NCI-H345 treated with DMSO at 0.1 percent for 48 hours (cell line): ENCODE data around the gene ENPEP.
A peak's percentile ranks its signal among the peaks of the same experiment; 100 is the strongest.
"Not testable (repeated sequence)": the region's sequence is repeated elsewhere in the genome, so short reads cannot be mapped to it uniquely, and the experiment has no call there.

Experiments used
- DNase-seq: peaks from one replicate; lab custom pipeline; 2025; ENCODE audit not compliant: unreplicated experiment; lab: John Stamatoyannopoulos, UW

ENPEP gene

DNA sequence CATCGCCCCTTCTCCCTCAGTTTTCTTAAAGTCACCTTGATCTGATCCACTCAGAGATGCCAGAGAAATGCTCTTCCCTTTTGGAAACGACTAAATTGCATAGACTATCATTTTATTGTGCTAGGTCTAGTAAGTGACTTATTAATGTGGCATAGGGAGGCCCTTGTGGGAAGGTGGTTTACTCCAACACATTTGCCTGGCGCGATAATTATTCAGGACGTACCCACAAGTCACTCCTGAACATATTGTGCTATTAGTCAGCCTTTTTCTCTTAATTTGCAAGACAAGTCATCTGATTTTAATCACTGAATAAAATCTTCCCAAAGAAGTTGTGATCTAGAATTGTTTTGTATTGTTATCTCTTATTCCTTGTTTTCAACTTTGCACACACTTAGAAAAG, 7.6 kb downstream of the ENPEP start:
- no peak for DNase-seq

- no peak for DNase-seq
Observed at GRCh38 chr4:110484029-110484428, 8.1 kb downstream of the ENPEP start.

GRCh38 chr4:110484767-110485166, 8.8 kb downstream of the ENPEP start:
- DNase-seq = no peak

- no peak for DNase-seq
Observed at GRCh38 chr4:110485452-110485851, 9.5 kb downstream of the ENPEP start.

GRCh38 chr4:110486256-110486655, 10.3 kb downstream of the ENPEP start:
- DNase-seq = no peak

DNA sequence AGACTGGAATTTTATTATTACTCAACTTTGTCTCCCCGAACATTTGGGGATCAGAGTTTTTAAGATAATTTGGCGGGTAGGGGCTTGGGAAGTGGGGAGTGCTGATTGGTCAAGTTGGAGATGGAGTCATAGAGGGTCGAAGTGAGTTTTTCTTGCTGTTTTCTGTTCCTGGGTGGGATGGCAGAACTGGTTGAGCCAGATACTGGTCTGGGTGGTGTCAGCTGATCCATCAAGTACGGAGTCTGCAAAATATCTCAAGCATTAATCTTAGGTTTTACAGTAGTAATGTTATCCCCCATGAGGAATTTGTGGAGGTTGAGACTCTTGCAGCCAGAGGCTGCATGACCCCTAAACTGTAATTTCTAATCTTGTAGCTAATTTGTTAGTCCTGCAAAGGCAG, 10.9 kb downstream of the ENPEP start:
- DNase-seq = not testable (repeated sequence)

GRCh38 chr4:110487873-110488272, 11.9 kb downstream of the ENPEP start:
- no peak for DNase-seq

- DNase-seq = no peak
Observed at GRCh38 chr4:110489901-110490508, 14.1 kb downstream of the ENPEP start.

- DNase-seq = no peak
Observed at GRCh38 chr4:110492522-110492921, 16.6 kb downstream of the ENPEP start.

DNA sequence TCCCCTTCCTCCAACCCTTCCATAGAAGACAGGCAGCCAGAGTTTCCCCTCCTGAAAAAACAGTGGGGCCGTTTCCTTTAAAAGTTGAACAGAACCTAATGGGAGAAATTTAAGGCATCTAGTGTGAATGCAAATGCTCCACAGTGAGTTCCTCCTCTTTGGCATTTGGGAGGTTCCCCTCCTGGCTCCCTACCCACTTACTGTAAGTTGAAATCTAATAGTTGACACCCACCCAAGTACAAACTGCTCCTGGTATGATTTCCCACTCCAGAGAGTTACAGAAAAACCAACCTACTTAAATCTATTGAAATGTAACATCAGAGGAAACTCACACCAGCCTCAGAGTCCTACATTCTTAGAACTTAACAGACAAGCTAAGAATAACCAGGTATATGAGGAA, 17.6 kb downstream of the ENPEP start:
- DNase-seq = no peak

- DNase-seq = no peak
Observed at GRCh38 chr4:110498420-110498819, 22.5 kb downstream of the ENPEP start.

DNA sequence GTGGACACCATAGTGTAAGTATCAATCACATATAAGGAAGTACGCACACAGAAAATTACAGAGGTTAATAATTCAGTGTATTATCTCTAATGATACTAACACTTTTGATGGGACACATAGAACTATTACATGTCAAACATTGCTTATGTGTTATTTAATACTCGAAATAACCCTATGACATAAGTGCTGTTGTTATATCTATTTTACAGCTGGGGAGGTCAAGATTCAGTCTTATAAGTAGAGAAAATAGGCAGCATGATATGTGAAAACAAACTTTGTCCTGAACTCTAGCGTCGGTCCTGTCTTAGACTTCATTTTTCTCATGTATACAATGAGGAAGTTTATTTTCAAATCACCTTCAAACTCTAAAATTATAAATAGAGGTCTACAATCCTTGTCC, 23.2 kb downstream of the ENPEP start:
- DNase-seq = no peak

GRCh38 chr4:110501826-110502225, 25.9 kb downstream of the ENPEP start:
- DNase-seq = no peak

DNA sequence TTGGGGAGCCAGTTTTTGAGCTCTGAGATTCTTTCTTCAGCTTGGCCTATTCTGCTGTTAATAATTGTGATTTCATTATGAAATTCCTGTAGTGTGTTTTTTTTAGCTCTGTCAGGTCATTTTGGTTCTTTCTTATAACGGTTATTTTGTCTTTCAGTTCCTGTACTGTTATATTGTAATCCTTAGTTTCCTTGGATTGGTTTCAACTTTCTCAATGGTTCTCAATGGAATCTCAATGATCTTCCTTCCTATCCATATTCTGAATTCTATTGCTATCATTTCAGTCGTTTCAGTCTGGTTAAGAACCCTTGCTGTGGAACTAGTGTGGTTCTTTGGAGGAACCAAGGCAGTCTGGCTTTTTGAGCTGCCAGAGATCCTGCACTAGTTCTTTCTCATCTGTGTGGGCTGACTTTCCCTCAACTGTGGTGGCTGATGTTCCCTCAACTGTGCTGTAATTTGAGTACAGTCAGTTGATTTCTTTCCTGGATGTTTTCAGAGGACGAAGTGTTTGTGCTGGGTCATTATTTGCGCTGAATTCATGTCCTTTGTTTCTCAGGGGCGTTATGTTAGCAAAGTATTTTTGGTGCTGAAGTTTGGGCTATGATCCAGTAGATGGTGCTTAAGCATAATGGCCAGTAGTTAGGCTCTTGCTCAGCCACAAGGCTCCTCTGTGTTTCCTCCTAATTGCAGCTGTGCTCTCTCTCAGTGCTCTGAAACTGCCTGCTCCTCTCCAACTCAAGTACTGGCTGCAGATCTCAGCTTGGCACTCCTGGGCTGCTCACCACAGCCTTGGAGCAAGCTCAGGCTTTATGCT, 27.5 kb downstream of the ENPEP start:
- no peak for DNase-seq

DNA sequence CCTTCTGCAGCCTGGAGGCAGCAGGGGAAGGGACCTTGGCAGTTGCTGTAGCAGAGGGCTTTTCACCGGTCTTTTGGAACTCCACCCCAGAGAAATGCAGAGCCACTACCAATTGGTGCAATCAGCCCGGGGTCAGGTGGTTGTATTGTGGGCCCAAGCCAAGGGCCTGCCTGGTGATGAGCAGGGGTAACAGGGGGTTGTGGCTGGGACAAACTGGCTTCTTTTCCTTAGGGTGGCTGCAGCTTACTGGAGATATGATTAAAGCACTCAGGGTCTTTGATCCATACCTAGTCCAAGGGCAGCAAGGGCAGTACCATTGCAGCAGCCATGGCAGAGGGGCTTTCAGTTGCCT, 28.1 kb downstream of the ENPEP start:
- no peak for DNase-seq

DNA sequence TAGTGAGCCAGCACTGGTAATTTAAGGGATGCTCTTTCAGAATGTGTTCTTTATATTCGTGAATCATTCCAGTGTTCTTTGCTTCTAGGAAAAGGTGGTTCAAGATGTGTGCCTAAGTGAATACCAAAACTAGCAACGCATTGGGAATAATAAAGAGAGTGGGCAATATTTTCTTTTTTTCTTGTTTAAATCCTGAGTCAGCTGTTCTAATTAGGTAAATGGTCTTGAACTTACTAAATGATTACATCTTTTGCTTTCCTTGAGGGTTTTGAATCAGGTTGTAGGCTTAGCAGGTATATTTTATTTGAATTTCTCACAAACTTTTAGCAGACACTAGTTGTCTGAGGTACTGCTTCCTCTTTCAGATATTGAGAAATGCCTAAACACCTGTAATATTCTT, 29.5 kb downstream of the ENPEP start:
- no peak for DNase-seq

GRCh38 chr4:110508827-110509710, 33.1 kb downstream of the ENPEP start:
- DNase-seq = no peak

DNA sequence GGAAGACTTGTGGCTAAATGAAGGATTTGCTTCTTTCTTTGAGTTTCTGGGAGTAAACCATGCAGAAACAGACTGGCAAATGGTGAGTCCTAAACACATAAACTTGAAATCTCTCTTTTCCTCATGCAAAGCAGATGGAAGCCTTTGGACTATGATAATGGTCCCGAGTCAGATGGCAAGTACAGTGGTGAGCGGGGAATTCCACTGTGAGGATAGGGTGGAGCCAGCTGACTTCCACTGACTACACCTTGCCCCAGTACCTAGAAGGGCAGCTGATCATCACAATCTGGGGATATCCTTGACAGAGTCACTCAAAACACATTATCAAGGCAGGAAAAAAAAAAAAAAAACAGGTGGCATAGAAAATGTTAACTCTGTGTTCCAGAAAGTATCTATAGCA, 34.3 kb downstream of the ENPEP start:
- no peak for DNase-seq

GRCh38 chr4:110510955-110511544, 35.1 kb downstream of the ENPEP start:
- DNase-seq = peak; percentile 37

- DNase-seq = no peak
Observed at GRCh38 chr4:110512901-110513300, 36.9 kb downstream of the ENPEP start.

GRCh38 chr4:110514889-110515479, 39.0 kb downstream of the ENPEP start:
- peak; percentile 14 for DNase-seq
